Memory B cell (primary cell): ENCODE measurements around the gene DOCK9.
"Not testable (repeated sequence)": the region's sequence is repeated elsewhere in the genome, so short reads cannot be mapped to it uniquely, and the experiment has no call there.

Experiments used
- ATAC-seq: fragments of 150-1000 bp; cut with Tn5 transposase; 2 replicates; pipeline ENCODE4 v1.10.0; 2021; ENCODE audit warnings: low read depth, mild to moderate bottlenecking, moderate library complexity
- DNase-seq, 2 donors: peaks; one replicate each; pipeline ENCODE4 v3.0.0; 2022; ENCODE audit warnings: low spot score in 2 of 2
- H3K27ac Mint-ChIP-seq: one replicate; pipeline ENCODE4 v1.8.0; 2022; ENCODE audit warnings: mild to moderate bottlenecking, moderate library complexity, mixed read lengths
- H3K27me3 Mint-ChIP-seq: one replicate; pipeline ENCODE4 v1.8.0; 2022; ENCODE audit warnings: mixed read lengths
- H3K36me3 Mint-ChIP-seq: one replicate; pipeline ENCODE4 v1.8.0; 2022; ENCODE audit warnings: mild to moderate bottlenecking, mixed read lengths
- H3K4me1 Mint-ChIP-seq: one replicate; pipeline ENCODE4 v1.8.0; 2022; ENCODE audit warnings: mixed read lengths
- H3K4me3 Mint-ChIP-seq: one replicate; pipeline ENCODE4 v1.8.0; 2022; ENCODE audit warnings: mild to moderate bottlenecking, moderate library complexity, mixed read lengths
- H3K9me3 Mint-ChIP-seq: one replicate; pipeline ENCODE4 v1.8.0; 2022; ENCODE audit warnings: mixed read lengths

The DOCK9 gene

GRCh38 chr13:98896083-98896867 is 81.6 kb downstream of the DOCK9 start:
- peaks cover 32% of the 10 kb centered on the region for H3K36me3 Mint-ChIP-seq
- DNase-seq (no peak), ATAC-seq (no peak)
- no peak overlapping the region for H3K4me3 Mint-ChIP-seq
- no peaks in the 10 kb centered on the region for H3K27me3 Mint-ChIP-seq
- no peaks in the 10 kb centered on the region for H3K9me3 Mint-ChIP-seq
- no peak overlapping the region for H3K27ac Mint-ChIP-seq
- peaks cover 8% of the 10 kb centered on the region for H3K4me1 Mint-ChIP-seq

DNA sequence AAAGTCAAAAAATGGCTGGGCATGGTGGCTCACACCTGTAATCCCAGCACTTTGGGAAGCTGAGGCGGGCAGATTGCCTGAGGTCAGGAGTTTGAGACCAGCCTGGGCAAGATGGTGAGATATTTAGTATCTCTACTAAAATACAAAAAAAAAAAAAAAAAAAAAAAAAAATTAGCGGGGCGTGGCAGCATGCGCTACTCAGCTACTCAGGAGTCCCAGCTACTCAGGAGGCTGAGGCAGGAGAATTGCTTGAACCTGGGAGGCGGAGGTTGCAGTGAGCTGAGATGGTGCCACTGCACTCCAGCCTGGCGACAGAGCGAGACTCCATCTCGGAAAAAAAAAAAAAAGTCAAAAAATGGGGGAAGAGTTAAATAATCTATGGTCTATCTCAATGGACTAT is 83.0 kb downstream of the DOCK9 start:
- not testable (repeated sequence) for DNase-seq, ATAC-seq, H3K27ac Mint-ChIP-seq, H3K4me3 Mint-ChIP-seq, H3K9me3 Mint-ChIP-seq, H3K4me1 Mint-ChIP-seq, H3K27me3 Mint-ChIP-seq
- H3K36me3 Mint-ChIP-seq: peaks cover 22% of the 10 kb centered on the region

DNA sequence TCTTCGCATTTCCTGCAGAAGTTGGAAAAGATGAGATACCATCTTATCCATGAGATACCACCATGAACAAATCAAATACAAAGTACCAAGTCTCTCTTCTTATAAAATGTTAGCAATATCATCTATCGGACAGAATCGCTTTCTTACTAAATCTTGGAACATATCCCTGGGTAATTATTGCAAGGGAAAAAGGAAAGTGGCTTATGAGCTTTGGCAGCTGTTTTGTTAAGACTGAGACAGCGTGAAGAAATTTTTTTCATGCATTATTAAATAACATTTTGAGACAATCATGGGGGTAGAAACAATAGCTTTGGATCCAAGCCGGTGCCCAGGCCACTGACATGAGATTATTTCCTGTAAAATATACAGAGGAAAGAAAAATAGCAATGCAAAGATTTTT is 84.5 kb downstream of the DOCK9 start:
- DNase-seq: no peak
- no peaks in the 10 kb centered on the region for H3K9me3 Mint-ChIP-seq
- H3K4me3 Mint-ChIP-seq: no peak overlapping the region
- no peaks in the 10 kb centered on the region for H3K27me3 Mint-ChIP-seq
- H3K4me1 Mint-ChIP-seq: peaks cover 8% of the 10 kb centered on the region
- ATAC-seq: no peak
- H3K27ac Mint-ChIP-seq: no peak overlapping the region
- H3K36me3 Mint-ChIP-seq: peaks cover 21% of the 10 kb centered on the region

DNA sequence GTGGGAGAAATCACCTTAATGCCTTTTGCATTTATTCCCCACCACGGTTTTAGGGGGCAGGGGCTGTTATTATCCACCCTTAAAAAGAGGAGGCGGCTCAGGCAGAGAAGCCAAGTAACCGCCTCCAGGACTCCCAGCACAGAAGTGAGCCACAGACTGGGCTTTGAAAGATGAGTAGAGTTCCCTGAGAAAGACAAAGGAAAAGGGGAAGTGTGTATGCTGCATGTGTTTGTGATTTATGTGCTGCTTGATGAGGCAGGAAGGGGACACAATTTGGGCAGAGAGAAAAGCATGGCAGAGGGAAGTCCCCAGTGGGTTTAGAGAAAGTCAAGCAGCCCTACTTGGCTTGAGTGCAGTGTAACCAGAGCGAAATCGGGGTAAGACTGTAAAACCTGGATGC is 85.0 kb downstream of the DOCK9 start:
- no peak overlapping the region for H3K4me3 Mint-ChIP-seq
- DNase-seq (no peak), ATAC-seq (peak; percentile 42)
- peaks cover 8% of the 10 kb centered on the region for H3K4me1 Mint-ChIP-seq
- no peaks in the 10 kb centered on the region for H3K9me3 Mint-ChIP-seq
- no peaks in the 10 kb centered on the region for H3K27me3 Mint-ChIP-seq
- H3K36me3 Mint-ChIP-seq: peaks cover 22% of the 10 kb centered on the region
- no peak overlapping the region for H3K27ac Mint-ChIP-seq

DNA sequence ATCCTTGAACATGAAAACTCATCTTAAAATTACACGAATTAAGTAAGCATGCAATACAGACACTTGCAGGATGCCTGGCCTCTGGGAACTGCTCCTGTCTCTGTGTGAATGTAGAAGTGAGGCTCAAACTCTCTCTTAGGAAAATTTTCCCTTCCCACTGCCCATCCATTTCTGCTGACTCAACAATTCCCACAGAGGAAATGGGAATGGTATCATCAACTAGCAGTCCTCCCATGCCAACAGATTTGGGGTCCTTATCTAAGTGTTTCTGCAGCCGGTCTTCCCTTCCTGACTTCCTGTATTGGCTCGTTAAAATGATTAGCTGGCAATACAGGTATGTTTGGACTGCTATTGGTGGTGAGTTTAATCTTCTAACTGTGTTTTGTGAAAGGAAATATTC is 85.8 kb downstream of the DOCK9 start:
- Mint-ChIP-seq H3K4me3 (no peak overlapping the region), H3K27ac (no peak overlapping the region), H3K9me3 (no peaks in the 10 kb centered on the region), H3K36me3 (peaks cover 18% of the 10 kb centered on the region), H3K4me1 (peaks cover 5% of the 10 kb centered on the region), H3K27me3 (no peaks in the 10 kb centered on the region)
- no peak for DNase-seq
- ATAC-seq: no peak

DNA sequence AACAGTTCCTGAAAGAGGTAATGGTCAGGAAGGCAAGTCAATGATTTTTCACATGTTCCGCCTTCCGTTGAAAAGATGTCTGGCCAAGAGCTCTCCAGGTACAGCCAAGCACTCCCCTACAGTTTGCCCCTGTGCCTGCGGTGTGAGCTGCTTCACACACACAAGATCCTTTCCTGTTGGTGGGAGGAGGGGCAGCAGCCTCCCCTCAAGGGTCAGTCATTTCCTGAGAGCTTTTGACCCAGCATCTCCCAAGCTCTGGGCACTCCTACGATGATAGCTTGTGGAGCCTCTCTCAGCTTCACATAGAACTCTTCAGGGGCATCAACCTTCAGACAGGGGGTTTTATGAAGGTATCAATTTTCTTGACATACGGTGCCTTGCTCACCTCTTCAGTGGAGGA is 86.9 kb downstream of the DOCK9 start:
- no peak for ATAC-seq
- peaks cover 13% of the 10 kb centered on the region for H3K36me3 Mint-ChIP-seq
- no peak for DNase-seq
- no peaks in the 10 kb centered on the region for H3K9me3 Mint-ChIP-seq
- no peak overlapping the region for H3K27ac Mint-ChIP-seq
- H3K4me3 Mint-ChIP-seq: no peak overlapping the region
- H3K4me1 Mint-ChIP-seq: peaks cover 3% of the 10 kb centered on the region
- H3K27me3 Mint-ChIP-seq: no peaks in the 10 kb centered on the region

DNA sequence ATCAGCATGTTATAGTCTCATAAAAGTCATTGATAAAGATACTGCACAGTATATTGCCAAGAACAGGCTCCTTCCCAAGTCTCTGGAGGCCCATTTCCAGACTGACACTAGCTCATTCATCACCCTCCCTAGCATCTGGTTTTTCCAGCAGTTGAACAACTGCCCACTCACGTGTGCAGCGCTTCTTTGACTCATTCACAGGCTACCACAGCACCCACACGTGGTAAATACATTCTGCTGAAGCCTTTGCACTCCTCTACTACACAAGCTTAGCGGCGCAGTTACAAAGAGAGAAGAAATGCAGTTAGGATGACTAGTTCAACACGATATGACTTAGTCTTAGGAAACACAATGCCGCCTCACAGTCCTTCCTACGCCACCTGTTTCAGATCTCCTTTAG is 87.7 kb downstream of the DOCK9 start:
- no peaks in the 10 kb centered on the region for H3K9me3 Mint-ChIP-seq
- H3K27me3 Mint-ChIP-seq: no peaks in the 10 kb centered on the region
- ATAC-seq (no peak), DNase-seq (no peak)
- peaks cover 3% of the 10 kb centered on the region for H3K4me1 Mint-ChIP-seq
- no peak overlapping the region for H3K4me3 Mint-ChIP-seq
- H3K27ac Mint-ChIP-seq: no peak overlapping the region
- H3K36me3 Mint-ChIP-seq: peaks cover 16% of the 10 kb centered on the region

DNA sequence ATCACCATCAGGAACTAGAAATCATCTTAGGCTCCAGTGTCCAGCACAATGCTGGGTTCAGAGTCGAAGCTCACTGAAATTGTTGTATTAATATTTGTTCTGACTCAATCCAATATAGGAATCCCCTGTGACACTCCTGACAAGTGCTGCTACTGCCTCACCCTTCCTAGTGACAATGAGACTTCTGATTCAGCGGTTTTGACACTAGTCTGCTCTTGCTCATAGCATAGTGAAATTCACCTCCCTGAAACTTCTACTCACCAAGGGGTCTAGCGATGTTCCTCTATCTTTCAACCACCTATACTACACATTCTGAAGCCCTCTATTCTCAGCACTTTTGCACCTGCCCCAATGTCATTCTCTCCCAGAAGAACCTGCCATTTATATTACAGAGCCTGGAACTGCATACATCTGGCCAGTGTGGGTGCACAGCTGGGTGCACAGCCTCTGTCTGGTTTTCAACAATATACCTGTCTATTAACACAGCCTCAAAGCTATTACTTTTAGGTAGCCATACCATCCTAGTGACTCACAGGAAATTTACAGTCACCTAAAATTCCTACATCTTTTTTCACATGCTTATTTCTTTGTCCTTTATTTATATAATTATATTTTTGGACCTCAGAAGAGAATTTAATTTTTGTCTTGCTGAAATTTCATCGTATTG is 88.3 kb downstream of the DOCK9 start:
- no peaks in the 10 kb centered on the region for H3K27me3 Mint-ChIP-seq
- H3K36me3 Mint-ChIP-seq: peaks cover 19% of the 10 kb centered on the region
- no peak overlapping the region for H3K27ac Mint-ChIP-seq
- peaks cover 3% of the 10 kb centered on the region for H3K4me1 Mint-ChIP-seq
- ATAC-seq (no peak), DNase-seq (no peak)
- H3K9me3 Mint-ChIP-seq: no peaks in the 10 kb centered on the region
- no peak overlapping the region for H3K4me3 Mint-ChIP-seq

DNA sequence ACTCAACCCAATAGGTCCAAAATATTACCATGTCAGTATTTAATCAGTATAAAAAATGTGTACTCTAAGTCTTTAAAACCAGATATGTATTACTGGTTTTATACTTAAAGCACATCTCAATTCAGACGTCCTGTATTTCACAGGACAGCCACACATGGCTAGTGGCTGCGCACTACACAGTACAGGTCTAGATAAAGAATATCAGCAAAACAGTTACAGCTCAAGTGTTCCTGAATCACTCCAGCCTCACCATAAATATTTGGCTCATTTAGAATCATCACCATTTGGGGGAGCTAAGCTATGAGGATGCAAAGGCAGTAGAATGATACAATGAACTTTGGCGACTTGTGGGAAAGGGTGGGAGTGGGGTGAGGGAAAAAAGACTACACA is 89.0 kb downstream of the DOCK9 start:
- Mint-ChIP-seq H3K27ac (no peak overlapping the region), H3K4me1 (peaks cover 3% of the 10 kb centered on the region), H3K4me3 (no peak overlapping the region), H3K27me3 (no peaks in the 10 kb centered on the region), H3K36me3 (peaks cover 20% of the 10 kb centered on the region), H3K9me3 (no peaks in the 10 kb centered on the region)
- DNase-seq (no peak), ATAC-seq (no peak)

- DNase-seq: no peak
- H3K27ac Mint-ChIP-seq: no peak overlapping the region
- peaks cover 3% of the 10 kb centered on the region for H3K4me1 Mint-ChIP-seq
- peaks cover 20% of the 10 kb centered on the region for H3K36me3 Mint-ChIP-seq
- no peaks in the 10 kb centered on the region for H3K27me3 Mint-ChIP-seq
- H3K9me3 Mint-ChIP-seq: no peaks in the 10 kb centered on the region
- no peak for ATAC-seq
- no peak overlapping the region for H3K4me3 Mint-ChIP-seq
Measured at GRCh38 chr13:98888222-98888889, 89.5 kb downstream of the DOCK9 start.

DNA sequence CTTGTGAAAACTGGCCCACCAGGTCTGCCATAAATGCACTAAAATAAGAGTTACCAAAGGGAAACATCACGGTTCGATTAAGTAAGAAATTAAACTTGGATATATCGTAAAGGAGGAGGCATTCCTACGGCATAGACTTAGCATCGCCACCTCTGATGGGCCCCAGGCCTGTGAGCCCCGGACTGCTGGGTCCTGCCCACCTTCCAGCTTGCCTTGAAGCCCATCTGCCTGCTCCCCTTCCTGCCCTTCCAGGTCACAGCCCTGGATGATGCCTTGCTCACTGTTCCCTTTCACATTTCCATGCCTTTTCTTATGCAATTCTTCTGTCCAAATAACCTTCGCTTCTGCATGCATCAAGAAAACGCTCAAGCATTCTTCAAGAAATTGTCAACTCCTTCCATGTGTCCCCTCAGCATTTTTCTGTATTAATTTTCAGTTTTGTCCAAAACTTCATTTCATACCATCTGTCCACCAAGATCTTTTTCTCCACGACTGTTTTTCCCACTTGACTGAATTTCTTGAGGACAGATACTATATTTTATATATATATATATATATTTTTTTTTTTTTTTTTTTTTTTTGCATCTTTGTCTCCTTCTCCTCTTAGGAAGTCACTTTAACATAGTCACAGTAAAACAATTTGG is 91.2 kb downstream of the DOCK9 start:
- no peak overlapping the region for H3K27ac Mint-ChIP-seq
- H3K9me3 Mint-ChIP-seq: no peaks in the 10 kb centered on the region
- peaks cover 31% of the 10 kb centered on the region for H3K36me3 Mint-ChIP-seq
- H3K4me1 Mint-ChIP-seq: no peaks in the 10 kb centered on the region
- ATAC-seq (no peak), DNase-seq (no peak)
- no peak overlapping the region for H3K4me3 Mint-ChIP-seq
- no peaks in the 10 kb centered on the region for H3K27me3 Mint-ChIP-seq

GRCh38 chr13:98885600-98885999 is 92.3 kb downstream of the DOCK9 start:
- H3K36me3 Mint-ChIP-seq: peaks cover 37% of the 10 kb centered on the region
- H3K9me3 Mint-ChIP-seq: no peaks in the 10 kb centered on the region
- H3K4me1 Mint-ChIP-seq: no peaks in the 10 kb centered on the region
- ATAC-seq (no peak), DNase-seq (no peak)
- no peaks in the 10 kb centered on the region for H3K27me3 Mint-ChIP-seq
- no peak overlapping the region for H3K4me3 Mint-ChIP-seq
- H3K27ac Mint-ChIP-seq: no peak overlapping the region

- Mint-ChIP-seq H3K4me3 (no peak overlapping the region), H3K9me3 (no peaks in the 10 kb centered on the region), H3K27ac (no peak overlapping the region), H3K4me1 (peaks cover 3% of the 10 kb centered on the region), H3K27me3 (no peaks in the 10 kb centered on the region), H3K36me3 (peaks cover 47% of the 10 kb centered on the region)
- ATAC-seq (no peak), DNase-seq (no peak)
Measured at GRCh38 chr13:98883998-98884397, 93.9 kb downstream of the DOCK9 start.

GRCh38 chr13:98881390-98881789 is 96.5 kb downstream of the DOCK9 start:
- no peak overlapping the region for H3K27ac Mint-ChIP-seq
- no peak overlapping the region for H3K4me3 Mint-ChIP-seq
- peaks cover 46% of the 10 kb centered on the region for H3K36me3 Mint-ChIP-seq
- H3K27me3 Mint-ChIP-seq: no peaks in the 10 kb centered on the region
- H3K9me3 Mint-ChIP-seq: no peaks in the 10 kb centered on the region
- H3K4me1 Mint-ChIP-seq: peaks cover 3% of the 10 kb centered on the region
- no peak for DNase-seq
- no peak for ATAC-seq
